SK-N-SH (cell line): ENCODE results near the gene FOXRED1. TPM values are rescaled to one million over a fixed set of nuclear protein-coding genes. Genes with fewer than 3 reads are reported as not detected.

Source experiments
- CTCF ChIA-PET: fragments of 300-600, 350-600 bp; formaldehyde crosslinking; extraction: SDS; loops from one replicate; lab custom pipeline; 2021; lab: Yijun Ruan, JAX
- POLR2A ChIA-PET: fragments of 350-600 bp; sonication (Branson Sonifier 250); formaldehyde crosslinking; extraction: SDS; loops from one replicate; lab custom pipeline; 2020; ENCODE audit warnings: antibody characterized with exemption, inconsistent platforms; lab: Yijun Ruan, JAX
- DNase-seq: peaks from one replicate; pipeline ENCODE4 v3.0.0; 2012
- H2AFZ ChIP-seq: fragments of 200-600 bp; sonication (generic); 2 replicates; pipeline ENCODE4 v1.8.1; 2016; ENCODE audit warnings: antibody characterized with exemption, mild to moderate bottlenecking, low read depth
- H3F3A ChIP-seq: fragments of 200-600 bp; sonication (generic); replicated peaks from 2 replicates; pipeline ENCODE3; 2016; ENCODE audit warnings: antibody characterized with exemption, mild to moderate bottlenecking; ENCODE audit not compliant: insufficient read depth
- H3K27ac ChIP-seq, 2 experiments: fragments of 200-500 bp in 1 of 2; fragments of 200-600 bp in 1 of 2; sonication (Bioruptor generic) in 1 of 2; sonication (generic), shearing (Covaris generic) in 1 of 2; 2 replicates each; pipeline versions ENCODE4 v1.5.1 to v1.6.1; 2014 to 2016; ENCODE audit warnings: low read depth in 2 of 2, inconsistent platforms in 1 of 2, low read length in 1 of 2, mild to moderate bottlenecking in 1 of 2, mixed read lengths in 1 of 2
- H3K27me3 ChIP-seq: fragments of 200-600 bp; sonication (generic), shearing (Covaris generic); 2 replicates; pipeline ENCODE4 v1.6.1; 2016; ENCODE audit warnings: mixed run types; ENCODE audit not compliant: insufficient read depth
- H3K36me3 ChIP-seq, 2 experiments: fragments of 200-500 bp in 1 of 2; fragments of 200-600 bp in 1 of 2; sonication (Bioruptor generic) in 1 of 2; sonication (generic) in 1 of 2; replicated peaks in 1 of 2; 2 replicates each; pipeline versions ENCODE3 to v1.5.1; 2014 to 2016; ENCODE audit warnings: low read length in 1 of 2, mild to moderate bottlenecking in 1 of 2; ENCODE audit not compliant: insufficient read depth in 2 of 2, control insufficient read depth in 1 of 2
- H3K4me1 ChIP-seq, 2 experiments: fragments of 200-500 bp in 1 of 2; fragments of 200-600 bp in 1 of 2; sonication (Bioruptor generic) in 1 of 2; sonication (generic), shearing (Covaris generic) in 1 of 2; 2 replicates each; pipeline versions ENCODE4 v1.5.1 to v1.6.1; 2014 to 2016; ENCODE audit warnings: low read depth in 1 of 2, low read length in 1 of 2, mixed run types in 1 of 2; ENCODE audit not compliant: insufficient read depth in 2 of 2, control insufficient read depth in 1 of 2
- H3K4me2 ChIP-seq: fragments of 200-600 bp; sonication (generic), shearing (Covaris generic); 2 replicates; pipeline ENCODE4 v1.6.1; 2017; ENCODE audit warnings: mixed run types
- H3K4me3 ChIP-seq, 2 experiments: fragments of 200-500 bp in 1 of 2; fragments of 200-600 bp in 1 of 2; sonication (Bioruptor generic) in 1 of 2; sonication (generic), shearing (Covaris generic) in 1 of 2; 2 replicates each; pipeline versions ENCODE4 v1.5.1 to v1.8.1; 2014 to 2016; ENCODE audit warnings: low read depth in 2 of 2, inconsistent platforms in 1 of 2, low read length in 1 of 2, mild to moderate bottlenecking in 1 of 2, mixed read lengths in 1 of 2, moderate library complexity in 1 of 2
- H3K79me2 ChIP-seq: fragments of 200-600 bp; sonication (generic); 2 replicates; pipeline ENCODE4 v1.8.1; 2017; ENCODE audit warnings: mild to moderate bottlenecking; ENCODE audit not compliant: insufficient read depth
- H3K9ac ChIP-seq: fragments of 200-600 bp; sonication (generic); 2 replicates; pipeline ENCODE4 v1.6.1; 2017; ENCODE audit warnings: mixed run types
- H3K9me2 ChIP-seq: fragments of 200-600 bp; sonication (generic); 2 replicates; pipeline ENCODE4 v1.6.1; 2017; ENCODE audit warnings: mixed run types
- H3K9me3 ChIP-seq: fragments of 200-600 bp; sonication (generic); 2 replicates; pipeline ENCODE4 v1.6.1; 2017; ENCODE audit warnings: mixed run types, mild to moderate bottlenecking, moderate library complexity
- H4K20me1 ChIP-seq: fragments of 200-600 bp; sonication (generic); 2 replicates; pipeline ENCODE4 v1.6.1; 2017; ENCODE audit warnings: mild to moderate bottlenecking, mixed run types; ENCODE audit not compliant: insufficient read depth
- CTCF ChIP-seq: fragments of 200-600 bp; sonication (generic); IDR thresholded peaks from 2 replicates; pipeline ENCODE4 v1.6.1; 2017; ENCODE audit warnings: antibody characterized with exemption, mild to moderate bottlenecking, moderate library complexity
- EP300 ChIP-seq, 2 experiments: IDR thresholded peaks; 2 replicates each; pipeline versions ENCODE4 v1.4.0 to v1.6.1; 2012; ENCODE audit warnings: borderline replicate concordance in 1 of 2, low read depth in 1 of 2, low read length in 1 of 2
- FOSL2 ChIP-seq: IDR thresholded peaks from 2 replicates; pipeline ENCODE4 v1.4.0; 2012; ENCODE audit warnings: low read depth, mild to moderate bottlenecking, moderate library complexity, borderline replicate concordance
- FOXJ3 ChIP-seq: sonication (generic); formaldehyde crosslinking; IDR thresholded peaks from 2 replicates; pipeline ENCODE4 v1.5.1; 2020; ENCODE audit warnings: mild to moderate bottlenecking, missing genetic modification reagents
- FOXM1 ChIP-seq: IDR thresholded peaks from 2 replicates; pipeline ENCODE4 v1.4.0; 2012; ENCODE audit warnings: low read depth, mild to moderate bottlenecking
- IRF3 ChIP-seq: fragments of 150-350 bp; IDR thresholded peaks from 2 replicates; pipeline ENCODE4 v1.6.1; 2016; ENCODE audit warnings: mild to moderate bottlenecking, low read depth, low read length
- MEF2A ChIP-seq: IDR thresholded peaks from 2 replicates; pipeline ENCODE4 v1.4.0; 2012; ENCODE audit warnings: low read depth, borderline replicate concordance
- MXI1 ChIP-seq: IDR thresholded peaks from 2 replicates; pipeline ENCODE4 v1.6.1; 2012; ENCODE audit warnings: mild to moderate bottlenecking, low read depth, low read length, improper control_type of control experiment
- NFIC ChIP-seq: IDR thresholded peaks from 2 replicates; pipeline ENCODE4 v1.4.0; 2012; ENCODE audit warnings: borderline replicate concordance
- PBX3 ChIP-seq: IDR thresholded peaks from 2 replicates; pipeline ENCODE4; 2012
- RCOR1 ChIP-seq: fragments of 150-350 bp; IDR thresholded peaks from 2 replicates; pipeline ENCODE4 v1.6.1; 2017; ENCODE audit warnings: antibody characterized with exemption, low read length
- RXRA ChIP-seq: IDR thresholded peaks from 2 replicates; pipeline ENCODE4 v1.4.0; 2012; ENCODE audit warnings: low read depth, mild to moderate bottlenecking, borderline replicate concordance
- TAF1 ChIP-seq: IDR thresholded peaks from 2 replicates; pipeline ENCODE4 v1.6.1; 2012; ENCODE audit warnings: low read depth, mild to moderate bottlenecking, low read length, moderate library complexity, borderline replicate concordance
- TCF12 ChIP-seq: IDR thresholded peaks from 2 replicates; pipeline ENCODE4 v1.4.0; 2012
- USF1 ChIP-seq: IDR thresholded peaks from 2 replicates; pipeline ENCODE4 v1.4.0; 2012; ENCODE audit warnings: low read depth, borderline replicate concordance
- YY1 ChIP-seq: IDR thresholded peaks from 2 replicates; pipeline ENCODE4 v1.4.0; 2012; ENCODE audit warnings: low read depth, mild to moderate bottlenecking
- ZBTB33 ChIP-seq: IDR thresholded peaks from 2 replicates; pipeline ENCODE4 v1.4.0; 2012; ENCODE audit warnings: low read depth, borderline replicate concordance
- WGBS: methylation state at CpG from one replicate; pipeline ENCODE4 v1.1.6; 2017; ENCODE audit warnings: low lambda C conversion rate; 5-methylcytosine and 5-hydroxymethylcytosine counted together
- polyA plus RNA-seq, 3 experiments: library from polyadenylated mRNA; depleted of rRNA; stranded (reverse); fragments of >200 nt; gene quantifications; 2 replicates each; pipeline ENCODE4 v1.2.3, GENCODE V29; 2012

The FOXRED1 gene
- polyA plus RNA-seq, 1 of the 3 experiments (the other 2 are of a cell fraction), result 35.2 TPM

- Histone ChIP-seq H3K9me3 (no peaks in the 10 kb centered on the region), H3K79me2 (no peaks in the 10 kb centered on the region), H3K9me2 (no peaks in the 10 kb centered on the region), H3K4me3 (no peak overlapping the region), H3K4me1 (no peaks in the 10 kb centered on the region)
- POLR2A ChIA-PET, result no interaction called here
- no peak for DNase-seq
- no peak for TF ChIP-seq YY1
- no peak for TF ChIP-seq USF1
- no peak for TF ChIP-seq MEF2A
- no peak for TF ChIP-seq MXI1
- no peak for TF ChIP-seq FOXJ3
- no peak for TF ChIP-seq ZBTB33
- no peak for TF ChIP-seq RCOR1
- no peak for TF ChIP-seq PBX3
- TF ChIP-seq FOXM1, result no peak
- no peak for TF ChIP-seq TAF1
- no peak for TF ChIP-seq EP300 (IDR thresholded peaks at IDR 0.05; ENCODE audit: borderline replicate concordance in 1 of 2, low read depth in 1 of 2, low read length in 1 of 2)
- TF ChIP-seq NFIC, result no peak
- TF ChIP-seq RXRA, result no peak
- TF ChIP-seq FOSL2, result no peak
- TF ChIP-seq, all 33 proteins: peak for 0
- Histone ChIP-seq H3K9ac (no peak overlapping the region), H3K27me3 (no peaks in the 10 kb centered on the region), H4K20me1 (no peaks in the 10 kb centered on the region), H3K4me2 (no peak overlapping the region), H3F3A (no peaks in the 10 kb centered on the region), H3K27ac (no peak overlapping the region), H3K36me3 (peaks cover 15 to 33% of the 10 kb centered on the region in 2 experiments), H2AFZ (no peak overlapping the region)
- WGBS, result 100% methylated on average over 2 of the region's 2 CpGs
- CTCF ChIA-PET, result interaction anchor here (1.1 kb wide), 1 partner anchor 57 kb away, joined by 3 read pairs; no protein-coding TSS in a partner anchor
Observed at GRCh38 chr11:126246636-126247035, 22.3 kb upstream of the FOXRED1 start.

GRCh38 chr11:126253265-126253664 is 15.7 kb upstream of the FOXRED1 start:
- Histone ChIP-seq H3F3A (peaks cover 13% of the 10 kb centered on the region), H4K20me1 (no peaks in the 10 kb centered on the region), H3K36me3 (peaks cover 15 to 32% of the 10 kb centered on the region in 2 experiments), H3K9me2 (no peaks in the 10 kb centered on the region), H2AFZ (no peak overlapping the region), H3K9me3 (no peaks in the 10 kb centered on the region), H3K79me2 (no peaks in the 10 kb centered on the region), H3K4me2 (no peak overlapping the region), H3K9ac (no peak overlapping the region), H3K4me3 (no peak overlapping the region), H3K4me1 (peaks cover 3 to 8% of the 10 kb centered on the region in 2 experiments; a peak in 2 of 4 replicates), H3K27ac (no peak overlapping the region), H3K27me3 (no peaks in the 10 kb centered on the region)
- 83% methylated on average over 4 of the region's 4 CpGs for WGBS
- POLR2A ChIA-PET, result no interaction called here
- CTCF ChIA-PET, result interaction anchor here (0.7 kb wide), 1 partner anchor 13 kb away, joined by 3 read pairs; no protein-coding TSS in a partner anchor
- DNase-seq, result no peak
- TF ChIP-seq IRF3, result no peak
- no peak for TF ChIP-seq CTCF
- TF ChIP-seq TAF1, result no peak
- TF ChIP-seq TCF12, result no peak
- no peak for TF ChIP-seq FOXM1
- TF ChIP-seq ZBTB33, result no peak
